ENCODE measurements around the gene MAL.

MAL gene

GRCh38 chr2:95005726-95006125 is 19.8 kb upstream of the MAL start:
- TF ChIP-seq, protein P1, sequence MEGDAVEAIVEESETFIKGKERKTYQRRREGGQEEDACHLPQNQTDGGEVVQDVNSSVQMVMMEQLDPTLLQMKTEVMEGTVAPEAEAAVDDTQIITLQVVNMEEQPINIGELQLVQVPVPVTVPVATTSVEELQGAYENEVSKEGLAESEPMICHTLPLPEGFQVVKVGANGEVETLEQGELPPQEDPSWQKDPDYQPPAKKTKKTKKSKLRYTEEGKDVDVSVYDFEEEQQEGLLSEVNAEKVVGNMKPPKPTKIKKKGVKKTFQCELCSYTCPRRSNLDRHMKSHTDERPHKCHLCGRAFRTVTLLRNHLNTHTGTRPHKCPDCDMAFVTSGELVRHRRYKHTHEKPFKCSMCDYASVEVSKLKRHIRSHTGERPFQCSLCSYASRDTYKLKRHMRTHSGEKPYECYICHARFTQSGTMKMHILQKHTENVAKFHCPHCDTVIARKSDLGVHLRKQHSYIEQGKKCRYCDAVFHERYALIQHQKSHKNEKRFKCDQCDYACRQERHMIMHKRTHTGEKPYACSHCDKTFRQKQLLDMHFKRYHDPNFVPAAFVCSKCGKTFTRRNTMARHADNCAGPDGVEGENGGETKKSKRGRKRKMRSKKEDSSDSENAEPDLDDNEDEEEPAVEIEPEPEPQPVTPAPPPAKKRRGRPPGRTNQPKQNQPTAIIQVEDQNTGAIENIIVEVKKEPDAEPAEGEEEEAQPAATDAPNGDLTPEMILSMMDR (IDR thresholded peaks at IDR 0.05; ENCODE audit: insufficient read depth, missing control alignments) = no peak
- FAIRE-seq (no peak), DNase-seq (ENCODE audit: insufficient read length, low spot score) (no peak)

DNA sequence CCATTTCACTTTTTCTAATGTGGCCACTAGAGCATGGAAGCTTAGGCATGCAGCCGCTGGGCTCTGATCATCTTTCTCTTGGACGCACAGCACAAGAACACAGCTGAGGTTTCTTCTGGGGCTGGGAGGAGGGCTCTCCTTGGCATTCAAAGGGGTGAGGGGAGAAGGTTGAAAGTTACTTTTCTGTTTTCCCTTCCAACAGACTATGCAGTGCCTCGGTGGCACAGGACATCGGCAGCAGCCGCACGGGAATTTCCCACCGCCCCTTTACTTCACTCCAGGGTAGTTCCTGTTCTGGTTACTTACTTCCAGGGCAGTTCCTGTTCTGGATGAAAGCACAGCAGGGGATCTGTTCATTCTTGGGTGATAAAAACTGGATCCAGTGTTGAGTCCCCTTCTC is 18.9 kb upstream of the MAL start:
- DNase-seq (ENCODE audit: insufficient read length, low spot score) = no peak
- TF ChIP-seq, protein P1 (IDR thresholded peaks at IDR 0.05; ENCODE audit: insufficient read depth, missing control alignments) = no peak
- FAIRE-seq = no peak

GRCh38 chr2:95007031-95007609 is 18.4 kb upstream of the MAL start:
- TF ChIP-seq, protein P1 (IDR thresholded peaks at IDR 0.05; ENCODE audit: insufficient read depth, missing control alignments) = no peak
- DNase-seq (ENCODE audit: insufficient read length, low spot score) (no peak), FAIRE-seq (no peak)

GRCh38 chr2:95007822-95008221 is 17.7 kb upstream of the MAL start:
- FAIRE-seq (no peak), DNase-seq (ENCODE audit: insufficient read length, low spot score) (no peak)
- TF ChIP-seq, protein P1 (IDR thresholded peaks at IDR 0.05; ENCODE audit: insufficient read depth, missing control alignments) = no peak

- TF ChIP-seq, protein P1 (IDR thresholded peaks at IDR 0.05; ENCODE audit: insufficient read depth, missing control alignments) = no peak
- FAIRE-seq (no peak), DNase-seq (ENCODE audit: insufficient read length, low spot score) (no peak)
Measured at GRCh38 chr2:95008306-95008705, 17.2 kb upstream of the MAL start.

GRCh38 chr2:95008996-95009395 is 16.5 kb upstream of the MAL start:
- TF ChIP-seq, protein P1 (IDR thresholded peaks at IDR 0.05; ENCODE audit: insufficient read depth, missing control alignments) = no peak
- no peak for DNase-seq (ENCODE audit: insufficient read length, low spot score)
- FAIRE-seq = no peak

GRCh38 chr2:95009412-95009811 is 16.1 kb upstream of the MAL start:
- TF ChIP-seq, protein P1 (IDR thresholded peaks at IDR 0.05; ENCODE audit: insufficient read depth, missing control alignments) = no peak
- FAIRE-seq = no peak
- no peak for DNase-seq (ENCODE audit: insufficient read length, low spot score)

All from D721Med (cell line).